A673 (cell line): ENCODE measurements around the gene UTP11. TPM values are rescaled to one million over a fixed set of nuclear protein-coding genes. Genes with fewer than 3 reads are reported as not detected.

Experiments used
- BruUV-seq: library from RNA; stranded (reverse); fragments of 400-500 nt; replicated peaks from 2 replicates; lab custom pipeline; 2021; lab: Mats Ljungman, UMichigan
- CTCF ChIA-PET: fragments of 300-600 bp; sonication (Branson Sonifier 250); formaldehyde crosslinking; loops from one replicate; lab custom pipeline; 2022; ENCODE audit warnings: antibody characterized with exemption; lab: Charles Lee
- POLR2A ChIA-PET: fragments of 300-600 bp; sonication (Branson Sonifier 250); formaldehyde crosslinking; loops from one replicate; lab custom pipeline; 2022; ENCODE audit warnings: antibody characterized with exemption; ENCODE audit not compliant: low non-redundant PET; lab: Charles Lee
- DNase-seq: peaks from one replicate; pipeline ENCODE4 v3.0.0-alpha.2; 2015; ENCODE audit warnings: low spot score
- H3K27ac ChIP-seq: fragments of 200-600 bp; sonication (generic); 2 replicates; pipeline ENCODE4 v1.5.1; 2016; ENCODE audit warnings: mixed run types, low read depth, mild to moderate bottlenecking, mixed read lengths, antibody characterized with exemption, low read length; ENCODE audit not compliant: poor library complexity, severe bottlenecking
- H3K27me3 ChIP-seq: fragments of 200-600 bp; sonication (generic); replicated peaks from 2 replicates; pipeline ENCODE4 v1.6.1; 2017; ENCODE audit warnings: mixed run types, low read depth, mild to moderate bottlenecking, mixed read lengths, antibody characterized with exemption, low read length; ENCODE audit not compliant: insufficient read depth, poor library complexity
- H3K36me3 ChIP-seq: fragments of 200-600 bp; sonication (generic); 2 replicates; pipeline ENCODE4 v1.6.1; 2016; ENCODE audit warnings: mixed run types, mild to moderate bottlenecking, mixed read lengths, antibody characterized with exemption, low read length; ENCODE audit not compliant: insufficient read depth, poor library complexity, severe bottlenecking
- H3K4me1 ChIP-seq: fragments of 200-600 bp; sonication (generic); 2 replicates; pipeline ENCODE4 v1.6.1; 2017; ENCODE audit warnings: mixed run types, mild to moderate bottlenecking, mixed read lengths, antibody characterized with exemption, low read length; ENCODE audit not compliant: insufficient read depth, poor library complexity, severe bottlenecking
- H3K4me3 ChIP-seq: fragments of 200-600 bp; sonication (generic); 2 replicates; pipeline ENCODE4 v1.5.1; 2016; ENCODE audit warnings: low read depth, mixed run types, mild to moderate bottlenecking, mixed read lengths, low read length; ENCODE audit not compliant: poor library complexity, severe bottlenecking
- H3K9me3 ChIP-seq: fragments of 200-600 bp; sonication (generic); 2 replicates; pipeline ENCODE4 v1.6.1; 2016; ENCODE audit warnings: mixed run types, low read depth, mild to moderate bottlenecking, mixed read lengths, antibody characterized with exemption, low read length; ENCODE audit not compliant: poor library complexity, severe bottlenecking
- EZH2 ChIP-seq: fragments of 200-600 bp; sonication (generic); IDR thresholded peaks from 2 replicates; pipeline ENCODE4 v1.6.1; 2017; ENCODE audit warnings: borderline replicate concordance, low read depth, mild to moderate bottlenecking, mixed read lengths, antibody characterized with exemption, low read length; ENCODE audit not compliant: poor library complexity, severe bottlenecking
- intact Hi-C: fragments of 100-400 bp; cut with micrococcal nuclease; formaldehyde crosslinking; loops from one replicate; pipeline ENCODE4 v1.10.0; 2022; ENCODE audit not compliant: unreplicated experiment
- total RNA-seq: library from RNA; stranded (reverse); gene quantifications from 2 replicates; pipeline ENCODE4 v1.2.3, GENCODE V29; 2021
- TF ChIP-seq, protein P1 (sequence below): fragments of 300-800, 200-600 bp; sonication (generic); conservative IDR thresholded peaks from 2 replicates; pipeline ENCODE4 v1.5.1; 2017; ENCODE audit warnings: low read depth, mild to moderate bottlenecking, antibody characterized with exemption, low read length, moderate library complexity, mixed read lengths

UTP11 gene
- total RNA-seq, 1 experiment from 2014 or later = 113 TPM

DNA sequence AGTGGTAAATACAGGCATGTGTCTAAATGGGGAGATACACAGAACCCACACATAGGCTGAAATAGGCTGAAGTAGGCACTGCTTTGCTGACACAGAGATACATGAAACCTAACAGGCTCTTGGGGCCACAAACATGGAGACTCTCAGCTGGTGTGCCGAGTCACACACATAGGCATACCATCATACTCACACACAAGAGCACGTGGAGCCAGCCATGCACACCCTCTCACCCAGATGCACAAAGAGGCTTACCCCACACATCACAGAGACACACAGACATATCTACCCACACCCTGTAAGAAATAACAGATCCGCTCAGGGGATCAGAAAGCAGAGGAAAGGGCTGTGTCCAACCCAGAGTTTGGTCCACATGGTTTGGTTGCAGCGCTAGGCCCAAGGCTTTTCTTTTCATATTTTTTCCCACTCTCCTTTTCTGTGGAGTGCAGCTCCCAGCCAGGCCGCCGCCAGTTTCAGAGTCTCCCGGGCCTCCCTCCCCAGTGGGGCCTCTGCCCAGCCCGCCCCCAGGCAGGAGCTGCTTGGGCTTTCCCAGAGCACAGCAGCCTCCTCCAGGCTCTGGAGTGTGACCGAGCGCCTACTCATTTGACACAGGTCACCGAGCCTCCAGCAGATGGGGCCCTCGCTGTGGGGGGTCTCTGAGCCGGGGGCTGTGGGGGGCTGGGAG, 38.0 kb downstream of the UTP11 start:
- peak overlapping the region; percentile 55 for H3K27ac ChIP-seq
- peaks cover 59% of the 10 kb centered on the region for H3K4me1 ChIP-seq
- peaks cover under 1% of the 10 kb centered on the region for H3K36me3 ChIP-seq
- no TSS peak for BruUV-seq
- peak overlapping the region; percentile 27 for H3K4me3 ChIP-seq
- ChIA-PET POLR2A (no interaction called here), CTCF (interaction anchor here (0.9 kb wide), 1 partner anchor 21 kb away, joined by 4 read pairs; no protein-coding TSS in a partner anchor)
- no peaks in the 10 kb centered on the region for H3K9me3 ChIP-seq
- intact Hi-C loops = no loop called here
- TF ChIP-seq, protein P1, sequence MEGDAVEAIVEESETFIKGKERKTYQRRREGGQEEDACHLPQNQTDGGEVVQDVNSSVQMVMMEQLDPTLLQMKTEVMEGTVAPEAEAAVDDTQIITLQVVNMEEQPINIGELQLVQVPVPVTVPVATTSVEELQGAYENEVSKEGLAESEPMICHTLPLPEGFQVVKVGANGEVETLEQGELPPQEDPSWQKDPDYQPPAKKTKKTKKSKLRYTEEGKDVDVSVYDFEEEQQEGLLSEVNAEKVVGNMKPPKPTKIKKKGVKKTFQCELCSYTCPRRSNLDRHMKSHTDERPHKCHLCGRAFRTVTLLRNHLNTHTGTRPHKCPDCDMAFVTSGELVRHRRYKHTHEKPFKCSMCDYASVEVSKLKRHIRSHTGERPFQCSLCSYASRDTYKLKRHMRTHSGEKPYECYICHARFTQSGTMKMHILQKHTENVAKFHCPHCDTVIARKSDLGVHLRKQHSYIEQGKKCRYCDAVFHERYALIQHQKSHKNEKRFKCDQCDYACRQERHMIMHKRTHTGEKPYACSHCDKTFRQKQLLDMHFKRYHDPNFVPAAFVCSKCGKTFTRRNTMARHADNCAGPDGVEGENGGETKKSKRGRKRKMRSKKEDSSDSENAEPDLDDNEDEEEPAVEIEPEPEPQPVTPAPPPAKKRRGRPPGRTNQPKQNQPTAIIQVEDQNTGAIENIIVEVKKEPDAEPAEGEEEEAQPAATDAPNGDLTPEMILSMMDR = no peak
- no peak for TF ChIP-seq EZH2
- no peaks in the 10 kb centered on the region for H3K27me3 ChIP-seq
- peak; percentile 61 for DNase-seq

DNA sequence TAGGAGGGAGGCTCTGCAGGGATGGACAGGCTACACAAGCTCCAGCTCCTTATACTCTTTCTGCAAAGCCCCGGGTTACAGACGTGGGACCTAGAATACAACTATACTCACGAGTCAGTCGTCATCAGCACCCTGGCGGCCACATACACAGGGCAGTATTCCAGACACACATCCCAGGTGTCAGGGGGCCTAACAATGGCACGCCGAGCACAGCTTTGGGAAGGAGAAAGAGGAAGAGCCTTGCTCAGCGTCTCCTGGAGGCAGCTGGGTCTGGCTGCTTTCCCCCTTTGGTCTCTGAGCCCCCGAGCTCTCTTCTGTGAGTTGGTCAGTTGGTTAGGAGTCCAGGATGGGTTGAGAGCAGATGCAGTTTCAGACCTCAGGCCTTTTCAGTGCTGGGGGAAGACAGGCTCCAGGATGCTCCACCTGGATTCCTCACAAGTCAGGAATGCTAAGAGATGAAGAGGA, 38.6 kb downstream of the UTP11 start:
- no peaks in the 10 kb centered on the region for H3K27me3 ChIP-seq
- H3K9me3 ChIP-seq = no peaks in the 10 kb centered on the region
- H3K27ac ChIP-seq = peak overlapping the region; percentile 55
- peaks cover 59% of the 10 kb centered on the region for H3K4me1 ChIP-seq
- BruUV-seq = no TSS peak
- POLR2A ChIA-PET = no interaction called here
- CTCF ChIA-PET = interaction anchor here (0.9 kb wide), 1 partner anchor 21 kb away, joined by 4 read pairs; no protein-coding TSS in a partner anchor
- H3K36me3 ChIP-seq = no peaks in the 10 kb centered on the region
- no peak for TF ChIP-seq EZH2
- TF ChIP-seq, protein P1 = no peak
- H3K4me3 ChIP-seq = peak overlapping the region; percentile 27
- intact Hi-C loops = no loop called here
- no peak for DNase-seq

DNA sequence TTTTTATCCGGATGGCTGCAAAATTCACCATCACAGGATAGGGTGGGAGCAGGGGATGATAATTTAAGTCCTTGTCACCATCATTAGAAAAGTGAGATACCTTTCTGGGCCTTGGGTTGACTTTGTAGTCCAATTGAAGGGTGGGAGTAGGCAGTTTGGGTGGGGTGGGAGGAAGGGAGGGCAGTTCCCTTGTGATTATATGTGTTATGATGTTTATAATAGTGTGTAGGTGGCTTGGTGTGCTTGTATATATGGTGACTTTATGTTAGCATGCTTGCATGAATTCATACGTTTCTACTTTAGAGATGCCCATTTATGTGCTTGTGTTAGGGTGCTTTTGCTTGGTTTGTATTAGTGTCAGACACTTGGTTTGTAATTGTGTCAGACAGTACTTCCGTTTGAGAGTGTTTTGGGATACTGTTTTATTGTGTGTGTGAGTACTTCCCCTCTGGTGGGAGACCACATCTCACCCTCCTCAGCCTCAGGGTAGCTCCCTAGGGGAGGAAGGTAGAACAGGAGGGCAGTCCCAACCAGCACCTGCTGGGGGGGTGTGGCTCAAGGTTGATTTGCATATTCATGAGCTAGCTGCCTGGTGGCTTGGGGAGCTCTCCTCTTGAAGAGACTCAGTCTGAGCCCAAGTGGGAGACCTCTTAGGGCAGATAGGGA, 40.3 kb downstream of the UTP11 start:
- TF ChIP-seq EZH2 = no peak
- TF ChIP-seq, protein P1 = no peak
- ChIA-PET CTCF (interaction anchor here (0.9 to 1.2 kb wide), 3 partner anchors 19 to 24 kb away, joined by 3 to 5 read pairs (median 4); no protein-coding TSS in a partner anchor), POLR2A (no interaction called here)
- Histone ChIP-seq H3K4me3 (peak overlapping the region; percentile 27), H3K36me3 (no peaks in the 10 kb centered on the region), H3K9me3 (no peaks in the 10 kb centered on the region), H3K27me3 (no peaks in the 10 kb centered on the region), H3K27ac (peak overlapping the region; percentile 59), H3K4me1 (peaks cover 59% of the 10 kb centered on the region)
- BruUV-seq = no TSS peak
- DNase-seq = no peak
- intact Hi-C loops = no loop called here
